ENCODE measurements around the gene DMKN. TPM values are rescaled to one million over a fixed set of nuclear protein-coding genes. Genes with fewer than 3 reads are reported as not detected.
A peak's percentile ranks its signal among the peaks of the same experiment; 100 is the strongest.
"Not testable (repeated sequence)": the region's sequence is repeated elsewhere in the genome, so short reads cannot be mapped to it uniquely, and the experiment has no call there.

The DMKN gene
- total and polyA plus RNA-seq, 10 donors, result 2.5 to 17.9 (median 6.7) TPM

- Histone ChIP-seq H3K27ac (no peak overlapping the region), H3K27me3 (replicated peaks in 1 of 7) (peaks cover 0 to 7% (median 0%) of the 10 kb centered on the region in 7 donors), H3K36me3 (no peaks in the 10 kb centered on the region), H3K9me3 (peaks cover 0 to 4% (median 0%) of the 10 kb centered on the region in 8 donors), H3K4me1 (peaks cover 0 to 3% (median 0%) of the 10 kb centered on the region in 6 donors), H3K4me3 (no peak overlapping the region)
- 87 to 92% (median 88%) methylated on average over 21 of the region's 21 CpGs for WGBS, 5 donors
- intact Hi-C loops (cut with DNase I; ENCODE audit: low total_unique reads), result no loop called here
- DNase-seq, result peak; percentile 34
- TF ChIP-seq POLR2AphosphoS5 (IDR thresholded peaks at IDR 0.05) (no peak), CTCF (IDR thresholded peaks at IDR 0.05 in 8 of 11, conservative IDR thresholded peaks at IDR 0.05 in 3 of 11) (no peak), POLR2A (IDR thresholded peaks at IDR 0.05) (no peak)
These were observed 34.4 kb downstream of the DMKN start for GRCh38 chr19:35478794-35479677.

- intact Hi-C loops (cut with DNase I; ENCODE audit: low total_unique reads), result no loop called here
- Histone ChIP-seq H3K27me3 (replicated peaks in 1 of 7) (no peaks in the 10 kb centered on the region), H3K9me3 (no peaks in the 10 kb centered on the region), H3K27ac (no peak overlapping the region), H3K4me3 (no peak overlapping the region), H3K4me1 (no peaks in the 10 kb centered on the region), H3K36me3 (no peaks in the 10 kb centered on the region)
- WGBS, 5 donors, result 66 to 73% (median 70%) methylated on average over 4 of the region's 4 CpGs
- TF ChIP-seq POLR2AphosphoS5 (IDR thresholded peaks at IDR 0.05), result no peak
- no peak for TF ChIP-seq CTCF (IDR thresholded peaks at IDR 0.05 in 8 of 11, conservative IDR thresholded peaks at IDR 0.05 in 3 of 11)
- TF ChIP-seq POLR2A (IDR thresholded peaks at IDR 0.05), result no peak
- DNase-seq, result no peak
These were observed 37.3 kb downstream of the DMKN start for GRCh38 chr19:35476149-35476548.

DNA sequence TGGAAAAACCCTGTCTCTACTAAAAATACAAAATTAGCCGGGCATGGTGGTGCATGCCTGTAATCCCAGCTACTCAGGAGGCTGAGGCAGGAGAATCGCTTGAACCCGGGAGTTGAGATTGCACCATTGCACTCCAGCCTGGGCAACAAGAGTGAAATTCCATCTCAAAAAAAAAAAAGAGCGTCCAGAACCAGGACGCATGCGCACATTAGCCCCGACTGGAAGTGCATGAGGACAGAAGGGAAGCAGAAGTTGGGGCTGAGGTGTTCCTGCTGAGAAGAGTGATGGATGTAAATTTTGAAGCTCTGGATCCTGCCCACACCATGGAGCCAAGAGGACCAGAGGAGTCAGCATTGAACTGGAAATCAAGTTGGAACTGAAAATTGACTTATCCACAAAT lies 38.9 kb downstream of the DMKN start:
- H3K4me1 ChIP-seq; H3K27me3 ChIP-seq (replicated peaks in 1 of 7); intact Hi-C loops (cut with DNase I; ENCODE audit: low total_unique reads); H3K4me3 ChIP-seq; H3K9me3 ChIP-seq; H3K36me3 ChIP-seq; H3K27ac ChIP-seq; DNase-seq: not testable (repeated sequence)
- WGBS, 5 donors, result 84 to 92% (median 90%) methylated on average over 7 of the region's 7 CpGs

DNA sequence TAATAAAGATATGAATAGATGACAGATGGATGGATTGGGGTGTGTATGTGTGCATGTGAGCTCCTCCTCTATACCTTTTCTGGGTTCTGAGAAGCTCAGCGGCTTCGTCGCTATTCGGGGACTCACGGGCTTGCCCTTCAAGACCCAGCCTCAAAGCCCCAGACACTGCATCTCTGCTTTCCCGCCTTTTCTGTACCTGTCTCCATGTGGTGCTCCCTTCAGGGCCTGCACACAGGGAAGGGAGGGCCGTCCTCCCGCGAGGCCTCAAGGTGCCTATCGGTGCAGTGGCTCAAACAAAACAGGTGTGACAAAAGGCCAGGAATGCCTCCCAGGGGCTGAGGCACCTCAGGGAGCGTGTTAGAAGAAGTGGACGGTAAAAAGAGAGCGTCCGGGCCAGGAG lies 39.3 kb downstream of the DMKN start:
- no peak overlapping the region for H3K27ac ChIP-seq
- intact Hi-C loops (cut with DNase I; ENCODE audit: low total_unique reads), result no loop called here
- no peaks in the 10 kb centered on the region for H3K27me3 ChIP-seq (replicated peaks in 1 of 7)
- no peak for DNase-seq
- H3K9me3 ChIP-seq, result no peaks in the 10 kb centered on the region
- TF ChIP-seq POLR2AphosphoS5 (IDR thresholded peaks at IDR 0.05) (no peak), POLR2A (IDR thresholded peaks at IDR 0.05) (no peak), CTCF (IDR thresholded peaks at IDR 0.05 in 8 of 11, conservative IDR thresholded peaks at IDR 0.05 in 3 of 11) (no peak)
- WGBS, 5 donors, result 93 to 97% (median 95%) methylated on average over 14 of the region's 14 CpGs
- no peak overlapping the region for H3K4me3 ChIP-seq
- no peaks in the 10 kb centered on the region for H3K4me1 ChIP-seq
- no peaks in the 10 kb centered on the region for H3K36me3 ChIP-seq

All from spleen (tissue), 11 donors.